H54 (cell line): ENCODE results near the gene SNRNP35.
A peak's percentile ranks its signal among the peaks of the same experiment; 100 is the strongest.
"Not testable (repeated sequence)": the region's sequence is repeated elsewhere in the genome, so short reads cannot be mapped to it uniquely, and the experiment has no call there.

ENCODE experiments used
- DNase-seq: peaks from one replicate; pipeline ENCODE4 v3.0.0; 2011; ENCODE audit warnings: low spot score, mixed read lengths; ENCODE audit not compliant: insufficient read length
- FAIRE-seq: peaks from 3 replicates; lab custom pipeline; 2011; peaks lifted over from hg19 to GRCh38; lab: Jason Lieb, UNC
- POLR2A ChIP-seq: IDR thresholded peaks from 2 replicates; pipeline ENCODE4 v1.6.1; 2011; ENCODE audit warnings: low read depth, mild to moderate bottlenecking, low read length

The SNRNP35 gene

GRCh38 chr12:123471374-123472068 lies 13.6 kb downstream of the SNRNP35 start:
- DNase-seq: no peak
- FAIRE-seq: no peak
- TF ChIP-seq POLR2A: no peak

GRCh38 chr12:123472438-123472849 lies 14.5 kb downstream of the SNRNP35 start:
- FAIRE-seq (no peak), DNase-seq (no peak)
- TF ChIP-seq POLR2A: no peak

- no peak for TF ChIP-seq POLR2A
- DNase-seq (no peak), FAIRE-seq (no peak)
These were observed 16.7 kb downstream of the SNRNP35 start for GRCh38 chr12:123474485-123475245.

GRCh38 chr12:123475246-123475703 lies 17.3 kb downstream of the SNRNP35 start:
- no peak for TF ChIP-seq POLR2A
- DNase-seq (no peak), FAIRE-seq (no peak)

GRCh38 chr12:123478069-123478468 lies 20.1 kb downstream of the SNRNP35 start:
- DNase-seq: no peak
- FAIRE-seq: no peak
- TF ChIP-seq POLR2A: no peak

GRCh38 chr12:123478762-123479161 lies 20.8 kb downstream of the SNRNP35 start:
- TF ChIP-seq POLR2A: no peak
- FAIRE-seq: peak; percentile 6
- peak; percentile 74 for DNase-seq

GRCh38 chr12:123479442-123480180 lies 21.7 kb downstream of the SNRNP35 start:
- no peak for DNase-seq

GRCh38 chr12:123481251-123481650 lies 23.3 kb downstream of the SNRNP35 start:
- DNase-seq, FAIRE-seq: not testable (repeated sequence)

More at GRCh38 chr12:123479442-123480180, 21.7 kb downstream of the SNRNP35 start:
- no peak for FAIRE-seq
- TF ChIP-seq POLR2A: no peak

- no peak for FAIRE-seq
- no peak for TF ChIP-seq POLR2A
- no peak for DNase-seq
These were observed 24.9 kb downstream of the SNRNP35 start for GRCh38 chr12:123482876-123483275.

- no peak for TF ChIP-seq POLR2A
- DNase-seq (no peak), FAIRE-seq (no peak)
These were observed 25.8 kb downstream of the SNRNP35 start for GRCh38 chr12:123483602-123484248.

- FAIRE-seq: no peak
- DNase-seq: no peak
- TF ChIP-seq POLR2A: no peak
These were observed 27.8 kb downstream of the SNRNP35 start for GRCh38 chr12:123485756-123486155.

- no peak for TF ChIP-seq POLR2A
- DNase-seq (no peak), FAIRE-seq (no peak)
These were observed 29.5 kb downstream of the SNRNP35 start for GRCh38 chr12:123487428-123487827.

GRCh38 chr12:123488539-123489230 lies 30.7 kb downstream of the SNRNP35 start:
- no peak for TF ChIP-seq POLR2A
- FAIRE-seq: no peak
- no peak for DNase-seq
